Ishikawa (cell line): ENCODE measurements around the gene TNS1.

Experiments
- CEBPB ChIP-seq: IDR thresholded peaks from 2 replicates; pipeline ENCODE4 v1.6.1; 2012
- CREB1 ChIP-seq: IDR thresholded peaks from 2 replicates; pipeline ENCODE4 v1.6.1; 2012; ENCODE audit warnings: low read depth
- EGR1 ChIP-seq: IDR thresholded peaks from 2 replicates; pipeline ENCODE4 v1.6.1; 2012
- EP300 ChIP-seq: IDR thresholded peaks from 2 replicates; pipeline ENCODE4 v1.6.1; 2012; ENCODE audit warnings: borderline replicate concordance
- FOXM1 ChIP-seq: IDR thresholded peaks from 2 replicates; pipeline ENCODE4 v1.6.1; 2012; ENCODE audit warnings: low read depth, borderline replicate concordance
- NFIC ChIP-seq: IDR thresholded peaks from 2 replicates; pipeline ENCODE4 v1.6.1; 2012
- RAD21 ChIP-seq: IDR thresholded peaks from 2 replicates; pipeline ENCODE4 v1.6.1; 2012; ENCODE audit warnings: low read depth
- TAF1 ChIP-seq: IDR thresholded peaks from 2 replicates; pipeline ENCODE4 v1.6.1; 2012; ENCODE audit warnings: low read depth, mild to moderate bottlenecking
- TCF12 ChIP-seq: IDR thresholded peaks from 2 replicates; pipeline ENCODE4 v1.6.1; 2012; ENCODE audit warnings: low read depth
- TEAD4 ChIP-seq: IDR thresholded peaks from 2 replicates; pipeline ENCODE4 v1.6.1; 2012
- USF1 ChIP-seq: IDR thresholded peaks from 2 replicates; pipeline ENCODE4 v1.6.1; 2012
- YY1 ChIP-seq: IDR thresholded peaks from 2 replicates; pipeline ENCODE4 v1.6.1; 2012; ENCODE audit warnings: low read depth
- ZBTB7A ChIP-seq: IDR thresholded peaks from 2 replicates; pipeline ENCODE4 v1.6.1; 2012; ENCODE audit warnings: low read depth
- TF ChIP-seq, protein P1 (sequence below): IDR thresholded peaks from 2 replicates; pipeline ENCODE4 v1.6.1; 2012; ENCODE audit warnings: low read depth, mild to moderate bottlenecking
- TF ChIP-seq, protein P2 (sequence below): IDR thresholded peaks from 2 replicates; pipeline ENCODE4 v1.6.1; 2012

TNS1 gene

DNA sequence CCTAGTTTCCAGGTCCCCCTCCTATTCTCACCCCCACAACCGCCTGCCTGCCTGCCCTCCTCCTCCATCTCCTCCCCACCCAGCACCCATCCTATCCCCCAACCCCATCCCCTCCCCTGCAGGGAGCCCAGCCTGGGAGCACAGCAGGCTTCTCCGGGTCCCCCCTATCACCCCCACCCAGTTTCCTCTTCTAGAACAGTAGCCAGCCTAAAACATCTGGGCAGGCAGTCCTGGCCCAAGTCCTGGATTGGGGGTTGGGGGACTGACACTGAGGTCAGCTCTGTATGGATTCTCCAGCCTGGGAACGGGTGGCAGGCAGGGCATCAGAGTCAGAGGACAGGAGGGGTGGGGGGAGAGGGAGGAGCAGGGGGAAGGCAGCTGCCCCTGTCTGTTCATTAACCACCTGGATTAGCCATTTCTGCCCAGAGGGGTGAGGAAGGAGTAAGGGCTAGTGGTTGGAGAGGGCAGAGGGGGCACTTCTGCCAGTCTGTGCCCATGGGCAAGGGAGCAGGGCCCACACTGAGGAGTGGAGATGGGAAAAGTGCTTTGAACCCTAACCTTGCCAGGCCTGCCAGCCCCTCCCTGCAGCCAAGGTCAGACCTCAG lies 60.0 kb downstream of the TNS1 start:
- TF ChIP-seq, protein P1, sequence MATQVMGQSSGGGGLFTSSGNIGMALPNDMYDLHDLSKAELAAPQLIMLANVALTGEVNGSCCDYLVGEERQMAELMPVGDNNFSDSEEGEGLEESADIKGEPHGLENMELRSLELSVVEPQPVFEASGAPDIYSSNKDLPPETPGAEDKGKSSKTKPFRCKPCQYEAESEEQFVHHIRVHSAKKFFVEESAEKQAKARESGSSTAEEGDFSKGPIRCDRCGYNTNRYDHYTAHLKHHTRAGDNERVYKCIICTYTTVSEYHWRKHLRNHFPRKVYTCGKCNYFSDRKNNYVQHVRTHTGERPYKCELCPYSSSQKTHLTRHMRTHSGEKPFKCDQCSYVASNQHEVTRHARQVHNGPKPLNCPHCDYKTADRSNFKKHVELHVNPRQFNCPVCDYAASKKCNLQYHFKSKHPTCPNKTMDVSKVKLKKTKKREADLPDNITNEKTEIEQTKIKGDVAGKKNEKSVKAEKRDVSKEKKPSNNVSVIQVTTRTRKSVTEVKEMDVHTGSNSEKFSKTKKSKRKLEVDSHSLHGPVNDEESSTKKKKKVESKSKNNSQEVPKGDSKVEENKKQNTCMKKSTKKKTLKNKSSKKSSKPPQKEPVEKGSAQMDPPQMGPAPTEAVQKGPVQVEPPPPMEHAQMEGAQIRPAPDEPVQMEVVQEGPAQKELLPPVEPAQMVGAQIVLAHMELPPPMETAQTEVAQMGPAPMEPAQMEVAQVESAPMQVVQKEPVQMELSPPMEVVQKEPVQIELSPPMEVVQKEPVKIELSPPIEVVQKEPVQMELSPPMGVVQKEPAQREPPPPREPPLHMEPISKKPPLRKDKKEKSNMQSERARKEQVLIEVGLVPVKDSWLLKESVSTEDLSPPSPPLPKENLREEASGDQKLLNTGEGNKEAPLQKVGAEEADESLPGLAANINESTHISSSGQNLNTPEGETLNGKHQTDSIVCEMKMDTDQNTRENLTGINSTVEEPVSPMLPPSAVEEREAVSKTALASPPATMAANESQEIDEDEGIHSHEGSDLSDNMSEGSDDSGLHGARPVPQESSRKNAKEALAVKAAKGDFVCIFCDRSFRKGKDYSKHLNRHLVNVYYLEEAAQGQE: no peak
- TF ChIP-seq CEBPB (no peak), RAD21 (no peak), EP300 (no peak), TEAD4 (no peak)

- no peak for TF ChIP-seq EP300
- TF ChIP-seq RAD21: no peak
Observed at GRCh38 chr2:217941886-217942728, 60.7 kb downstream of the TNS1 start.

DNA sequence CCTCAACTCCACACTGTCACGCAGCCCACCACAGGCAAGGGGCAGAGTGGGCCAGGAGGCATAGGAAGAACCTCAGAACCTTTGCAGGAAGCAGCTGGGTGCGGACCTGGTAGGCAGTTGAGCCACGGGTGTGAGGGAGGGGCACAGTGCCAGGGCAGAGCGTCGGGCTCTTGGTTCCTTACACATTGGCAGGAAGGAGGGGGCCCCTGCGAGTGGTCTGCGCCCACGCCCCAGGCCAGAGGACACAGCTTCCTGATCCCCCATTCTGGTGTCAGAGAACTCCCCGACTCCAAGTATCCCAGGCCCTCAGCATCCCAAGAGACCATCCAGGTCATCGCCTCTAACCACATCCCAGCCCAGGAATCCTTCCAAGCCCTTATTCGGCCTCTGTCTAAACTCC lies 61.5 kb downstream of the TNS1 start:
- TF ChIP-seq TCF12: no peak
- TF ChIP-seq RAD21: no peak
- TF ChIP-seq EGR1: no peak
- no peak for TF ChIP-seq CREB1
- TF ChIP-seq YY1: no peak
- no peak for TF ChIP-seq ZBTB7A
- TF ChIP-seq FOXM1: no peak
- TF ChIP-seq CEBPB: no peak
- TF ChIP-seq EP300: no peak
- no peak for TF ChIP-seq TAF1

DNA sequence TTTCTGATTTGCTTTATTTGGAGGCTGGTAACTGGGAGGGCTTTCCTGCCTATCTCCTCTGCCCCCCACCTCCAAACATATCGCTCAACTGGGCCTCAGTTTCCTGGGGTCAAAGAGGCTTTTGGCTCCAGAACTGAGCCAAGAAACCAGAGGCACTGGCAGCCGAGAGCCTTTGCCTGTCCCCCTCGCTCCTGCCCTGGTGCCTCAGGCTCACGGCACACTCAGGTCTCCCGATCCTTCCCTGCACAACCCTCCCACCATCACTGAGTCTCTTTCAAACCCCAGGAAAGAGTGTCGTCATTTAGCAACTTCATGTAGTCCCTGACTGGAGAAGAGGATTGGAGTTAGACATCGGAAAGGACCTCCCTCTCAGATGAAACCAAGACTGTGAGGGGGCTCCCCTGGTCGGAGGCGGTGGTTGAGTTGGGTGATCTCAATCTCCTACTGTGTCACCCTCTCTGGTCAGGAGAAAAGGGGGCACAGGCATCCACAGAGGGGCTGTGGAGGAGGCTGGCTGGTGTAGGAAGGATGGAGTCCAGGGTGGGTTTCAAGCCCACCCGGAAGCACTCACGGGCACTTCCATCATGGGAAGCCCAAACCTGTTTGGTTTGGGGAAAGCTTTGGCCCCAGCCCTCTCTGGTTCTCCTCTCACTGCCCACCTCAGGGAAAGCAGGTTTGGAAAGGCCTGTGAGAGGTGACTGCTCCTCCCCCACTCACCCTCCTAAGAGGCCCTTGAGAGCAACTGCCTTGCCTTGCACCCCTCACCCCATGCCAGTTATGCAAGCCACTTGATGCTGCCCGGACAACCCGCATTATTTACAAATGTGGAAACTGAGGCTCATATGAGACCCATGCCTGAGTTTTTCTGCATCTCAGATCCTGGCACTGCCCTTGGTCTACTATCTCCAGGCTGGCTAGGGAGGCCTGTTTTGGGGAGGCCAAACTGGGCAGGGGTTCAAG lies 62.3 kb downstream of the TNS1 start:
- TF ChIP-seq TCF12 (no peak), ZBTB7A (no peak), NFIC (no peak), TEAD4 (no peak), USF1 (no peak), RAD21 (no peak), EGR1 (no peak), YY1 (no peak), EP300 (no peak), FOXM1 (no peak), CEBPB (no peak), TAF1 (no peak), CREB1 (no peak)
- TF ChIP-seq, protein P2, sequence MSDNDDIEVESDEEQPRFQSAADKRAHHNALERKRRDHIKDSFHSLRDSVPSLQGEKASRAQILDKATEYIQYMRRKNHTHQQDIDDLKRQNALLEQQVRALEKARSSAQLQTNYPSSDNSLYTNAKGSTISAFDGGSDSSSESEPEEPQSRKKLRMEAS: no peak
- TF ChIP-seq, protein P1: no peak

DNA sequence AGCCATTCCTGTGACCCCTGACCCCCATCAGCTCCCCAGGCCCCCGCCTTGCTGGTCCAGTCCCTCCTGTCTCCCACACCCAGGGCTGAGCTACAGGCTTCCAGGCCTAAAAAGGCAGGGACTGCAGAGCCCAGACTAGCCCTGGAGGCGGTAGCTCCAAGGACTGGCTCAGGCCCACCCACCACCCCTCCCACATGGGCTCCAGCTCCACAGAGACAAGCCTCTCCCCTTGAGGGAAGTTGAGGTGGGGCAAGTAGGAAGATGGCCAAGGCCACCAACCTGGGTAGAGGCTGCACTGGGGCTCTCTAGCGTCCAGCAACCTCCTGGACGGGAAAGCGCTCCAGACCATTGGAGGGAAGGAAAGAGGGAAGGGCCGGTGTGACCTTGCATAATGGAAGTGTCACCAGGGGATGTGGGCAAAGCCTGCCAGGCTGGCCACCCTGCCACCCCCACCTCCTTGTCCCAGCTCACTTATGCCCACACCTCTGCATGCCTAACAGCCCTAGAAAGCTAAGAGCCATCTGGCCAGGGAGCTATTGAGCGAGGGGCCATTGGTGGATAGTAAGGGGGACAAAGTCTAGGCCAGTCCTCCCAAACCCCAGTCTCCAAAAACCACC lies 63.1 kb downstream of the TNS1 start:
- TF ChIP-seq RAD21: no peak
- TF ChIP-seq FOXM1: no peak
- TF ChIP-seq TCF12: no peak
- no peak for TF ChIP-seq EP300
- TF ChIP-seq, protein P2: no peak
- TF ChIP-seq YY1: no peak
- TF ChIP-seq CREB1: no peak
- TF ChIP-seq TEAD4: no peak
- no peak for TF ChIP-seq TAF1
- no peak for TF ChIP-seq NFIC
- TF ChIP-seq EGR1: no peak
- no peak for TF ChIP-seq USF1
- TF ChIP-seq, protein P1: no peak
- TF ChIP-seq CEBPB: no peak
- no peak for TF ChIP-seq ZBTB7A
